HT1080 (cell line): ENCODE results near the gene RNF149. TPM values are rescaled to one million over a fixed set of nuclear protein-coding genes. Genes with fewer than 3 reads are reported as not detected.
A peak's percentile ranks its signal among the peaks of the same experiment; 100 is the strongest.
"Not testable (repeated sequence)": the region's sequence is repeated elsewhere in the genome, so short reads cannot be mapped to it uniquely, and the experiment has no call there.

Experiments
- DNase-seq: peaks from one replicate; pipeline ENCODE4 v3.0.0-alpha.2; 2015; ENCODE audit warnings: low read depth
- polyA plus RNA-seq, 2 experiments: library from polyadenylated mRNA; depleted of rRNA; stranded (reverse); fragments of >200 nt; gene quantifications; 2 replicates each; pipeline ENCODE4 v1.2.3, GENCODE V29; 2015
- total RNA-seq: library from RNA; depleted of rRNA; stranded (reverse); fragments of >200 nt; shearing (Covaris generic); gene quantifications from 2 replicates; pipeline ENCODE4 v1.2.3, GENCODE V29; 2014; rRNA removed

RNF149 gene
- 57.3 and 66.0 TPM in 2 replicates for total RNA-seq
- polyA plus RNA-seq (2015; cell fraction: cytosol; rRNA removed), result 56.8 and 61.9 TPM in 2 replicates
- polyA plus RNA-seq (2015; cell fraction: nucleus; rRNA removed), result 118 and 121 TPM in 2 replicates

- peak; percentile 84 for DNase-seq
Measured at GRCh38 chr2:101308432-101309210, at the start of gene RNF149. Gene RNF149 (minus strand): TSS chr2:101308701. CDS start chr2:101308588, 113 bp downstream.

- DNase-seq, result no peak
Measured at GRCh38 chr2:101357376-101357775, 48.9 kb upstream of the RNF149 start.

- peak; percentile 64 for DNase-seq
Measured at GRCh38 chr2:101356521-101356920, 48.0 kb upstream of the RNF149 start.

- DNase-seq, result no peak
Measured at GRCh38 chr2:101356055-101356454, 47.6 kb upstream of the RNF149 start.

GRCh38 chr2:101355401-101356054, 47.0 kb upstream of the RNF149 start:
- DNase-seq, result peak; percentile 58

- no peak for DNase-seq
Measured at GRCh38 chr2:101354420-101355311, 46.2 kb upstream of the RNF149 start.

GRCh38 chr2:101352631-101353030, 44.1 kb upstream of the RNF149 start:
- not testable (repeated sequence) for DNase-seq

- no peak for DNase-seq
Measured at GRCh38 chr2:101351207-101351606, 42.7 kb upstream of the RNF149 start.

- DNase-seq, result peak; percentile 52
Measured at GRCh38 chr2:101349893-101350662, 41.6 kb upstream of the RNF149 start.

GRCh38 chr2:101348883-101349282, 40.4 kb upstream of the RNF149 start:
- DNase-seq, result no peak

- DNase-seq, result no peak
Measured at GRCh38 chr2:101346909-101347308, 38.4 kb upstream of the RNF149 start.

- no peak for DNase-seq
Measured at GRCh38 chr2:101344137-101344536, 35.6 kb upstream of the RNF149 start.

- DNase-seq, result no peak
Measured at GRCh38 chr2:101342625-101343008, 34.1 kb upstream of the RNF149 start.

- peak; percentile 76 for DNase-seq
Measured at GRCh38 chr2:101341901-101342624, 33.6 kb upstream of the RNF149 start.

GRCh38 chr2:101341421-101341820, 32.9 kb upstream of the RNF149 start:
- DNase-seq, result no peak

- DNase-seq, result no peak
Measured at GRCh38 chr2:101340141-101340551, 31.6 kb upstream of the RNF149 start.

- no peak for DNase-seq
Measured at GRCh38 chr2:101339266-101339880, 30.9 kb upstream of the RNF149 start.

GRCh38 chr2:101337877-101338276, 29.4 kb upstream of the RNF149 start:
- peak; percentile 54 for DNase-seq
